GM21619 (cell line): ENCODE measurements around the gene LOC101059915.
A peak's percentile ranks its signal among the peaks of the same experiment; 100 is the strongest.

Experiments
- ATAC-seq: cut with Tn5 transposase; IDR thresholded peaks from one replicate; pipeline ENCODE4 v1.9.1; 2021; ENCODE audit not compliant: unreplicated experiment

LOC101059915 gene

GRCh38 chrX:71667328-71668247 lies at the start of gene LOC101059915:
LOC101059915 (plus strand) TSS chrX:71667546.
- no peak for ATAC-seq

DNA sequence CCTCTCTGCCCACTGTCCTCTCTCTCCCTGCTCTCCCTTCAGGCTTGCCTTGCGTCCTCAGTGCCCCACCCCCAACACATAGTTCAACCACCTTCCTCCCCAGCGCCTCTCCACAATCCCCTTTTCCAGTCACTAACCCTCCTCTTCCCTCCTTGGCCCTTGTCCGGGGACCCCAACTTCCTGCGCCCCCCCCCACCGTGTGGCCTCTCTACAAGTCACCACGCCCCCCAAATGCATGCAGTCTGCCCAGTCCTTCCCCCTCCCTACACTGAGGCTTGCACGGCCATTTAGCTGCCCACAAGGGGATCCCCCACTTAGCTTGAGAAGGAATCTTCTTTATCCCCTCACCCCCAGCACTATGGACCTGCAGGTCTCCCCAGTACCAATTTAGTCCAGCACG lies 49.6 kb upstream of the LOC101059915 start:
- no peak for ATAC-seq

- ATAC-seq: peak; percentile 50
These were observed 49.0 kb upstream of the LOC101059915 start, which contains the start of gene CXCR3 for GRCh38 chrX:71618303-71618721. CXCR3 (minus strand) TSS chrX:71618511; CDS start chrX:71618449, 62 bp downstream.

DNA sequence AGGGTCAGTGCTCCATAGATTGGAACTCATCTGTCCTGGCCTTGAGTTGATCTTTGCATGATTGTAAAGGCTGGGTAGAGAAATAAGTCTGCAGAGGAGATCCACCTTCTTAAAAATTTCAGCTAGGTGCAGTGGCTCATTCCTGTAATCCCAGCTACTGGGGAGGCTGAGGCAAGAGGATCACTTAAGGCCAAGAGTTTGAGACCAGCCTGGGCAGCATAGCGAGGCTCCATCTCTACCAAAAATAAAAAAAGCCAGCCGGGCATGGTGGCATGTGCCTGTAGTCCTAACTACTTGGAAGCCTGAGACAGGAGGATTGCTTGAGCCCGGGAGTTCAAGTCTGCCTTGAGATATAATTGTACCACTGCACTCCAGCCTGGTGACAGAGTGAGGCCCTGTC lies 48.6 kb upstream of the LOC101059915 start:
- no peak for ATAC-seq

- no peak for ATAC-seq
These were observed 48.2 kb upstream of the LOC101059915 start for GRCh38 chrX:71619193-71619592.

DNA sequence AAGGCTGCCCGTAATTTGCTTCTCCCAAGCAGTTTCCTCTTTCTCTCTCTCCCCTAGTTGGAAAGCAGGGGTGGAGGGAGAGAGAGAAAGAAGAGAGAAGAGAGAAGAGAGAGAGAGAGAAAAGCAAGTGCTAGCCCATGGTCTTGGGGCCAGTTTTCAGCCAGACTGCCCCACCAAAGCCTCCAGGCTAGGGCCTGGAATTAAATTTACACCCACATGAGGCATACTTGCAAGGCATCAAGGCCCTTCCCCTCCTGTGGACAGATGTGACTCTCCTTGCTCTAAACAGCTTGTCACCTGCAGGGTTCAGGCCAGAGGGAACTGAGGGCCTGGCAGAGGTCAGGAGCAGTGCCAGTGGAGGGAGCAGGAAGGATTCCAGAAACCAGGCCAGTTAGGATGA lies 47.4 kb upstream of the LOC101059915 start:
- no peak for ATAC-seq

GRCh38 chrX:71621603-71622002 lies 45.7 kb upstream of the LOC101059915 start:
- ATAC-seq: no peak

DNA sequence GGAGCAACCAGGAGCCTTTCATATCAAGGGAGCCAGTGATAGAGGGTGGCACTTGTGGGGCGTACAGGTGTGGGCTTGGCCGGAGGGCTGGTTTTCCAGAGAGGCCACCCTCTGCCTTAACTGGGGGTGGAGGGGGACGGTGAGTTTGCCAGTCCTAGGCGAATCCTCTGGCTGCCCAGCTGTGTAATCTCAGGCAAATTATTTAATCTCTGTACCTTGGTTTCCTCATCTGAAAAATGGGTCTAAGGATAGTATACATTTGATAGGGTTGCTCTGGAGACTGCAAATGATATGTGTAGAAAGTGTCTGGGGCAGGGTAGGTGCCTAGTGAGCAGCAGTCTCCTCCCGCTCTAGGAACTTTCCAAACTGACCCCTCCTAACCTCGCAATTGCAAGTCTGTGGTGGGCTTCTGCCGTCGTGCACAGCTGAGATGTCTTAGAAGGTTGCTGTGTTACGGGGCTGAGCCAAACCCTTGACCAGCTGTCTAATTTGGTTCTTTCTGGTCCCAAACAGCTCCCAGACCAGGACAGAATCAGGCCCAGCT lies 45.2 kb upstream of the LOC101059915 start:
- no peak for ATAC-seq

DNA sequence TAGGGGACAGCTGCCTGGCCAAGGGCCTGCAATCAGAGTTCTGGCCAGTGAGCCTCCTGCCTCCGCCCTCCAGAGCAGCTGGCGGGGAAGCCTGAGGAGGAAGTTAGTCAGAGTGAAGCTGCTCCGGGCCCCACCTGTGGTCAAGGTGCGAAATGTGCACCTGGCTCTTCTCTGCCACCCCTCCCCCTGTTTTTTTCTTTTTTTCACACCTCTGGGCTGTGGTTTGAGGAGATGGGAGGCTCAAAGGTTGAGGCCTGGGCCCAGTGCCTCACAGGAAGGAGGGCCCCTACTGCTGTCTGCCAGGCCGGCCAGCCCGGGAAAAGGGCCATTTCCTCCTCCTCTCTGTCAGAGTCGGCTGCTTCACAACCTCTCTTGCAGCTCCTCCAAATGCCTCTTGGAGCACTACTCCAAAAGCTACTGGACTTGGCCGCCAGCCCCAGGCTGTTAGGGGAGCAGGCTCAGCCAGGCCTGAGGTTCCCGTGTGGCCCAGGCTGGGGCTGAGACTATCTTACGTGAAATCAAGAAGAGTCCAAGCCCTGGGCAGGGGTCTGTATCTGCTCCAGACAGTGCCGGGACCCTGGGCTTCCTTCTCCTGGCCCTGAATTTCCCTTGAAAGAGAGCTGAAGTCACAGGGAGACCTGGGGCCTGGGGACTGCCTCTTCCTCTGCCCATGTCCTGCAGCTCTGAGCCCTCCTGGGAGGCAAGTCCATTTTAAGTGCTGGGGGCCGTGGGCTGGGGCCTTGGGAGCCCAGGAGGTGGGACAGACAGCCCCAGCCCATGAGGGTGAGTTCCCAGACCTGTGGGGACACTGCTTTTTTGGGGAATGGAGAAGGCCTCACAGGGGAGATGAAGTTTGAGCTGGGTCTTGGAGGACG lies 44.5 kb upstream of the LOC101059915 start:
- ATAC-seq: peak; percentile 45

- no peak for ATAC-seq
These were observed 43.6 kb upstream of the LOC101059915 start for GRCh38 chrX:71623714-71624113.

GRCh38 chrX:71625471-71625870 lies 41.9 kb upstream of the LOC101059915 start:
- no peak for ATAC-seq

DNA sequence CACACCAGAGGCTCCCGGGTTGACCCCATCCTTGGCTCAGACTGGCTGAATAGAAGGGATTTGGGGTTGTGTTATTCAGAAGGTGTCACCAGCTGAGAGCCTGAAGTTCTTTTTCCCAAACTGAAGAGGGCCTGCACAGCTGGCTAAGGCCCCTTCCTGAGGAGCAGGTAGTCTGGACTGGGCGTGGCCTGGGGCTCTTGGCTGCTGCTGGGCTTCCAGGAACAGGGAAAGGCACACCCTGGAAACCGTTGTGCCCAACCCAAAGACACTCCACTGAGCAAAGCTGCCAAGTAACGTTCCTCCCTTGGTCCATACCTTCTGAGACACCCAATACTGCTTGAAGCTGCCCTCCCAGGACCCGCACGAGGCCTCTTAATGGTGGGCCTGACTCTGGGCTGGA lies 40.8 kb upstream of the LOC101059915 start:
- no peak for ATAC-seq

DNA sequence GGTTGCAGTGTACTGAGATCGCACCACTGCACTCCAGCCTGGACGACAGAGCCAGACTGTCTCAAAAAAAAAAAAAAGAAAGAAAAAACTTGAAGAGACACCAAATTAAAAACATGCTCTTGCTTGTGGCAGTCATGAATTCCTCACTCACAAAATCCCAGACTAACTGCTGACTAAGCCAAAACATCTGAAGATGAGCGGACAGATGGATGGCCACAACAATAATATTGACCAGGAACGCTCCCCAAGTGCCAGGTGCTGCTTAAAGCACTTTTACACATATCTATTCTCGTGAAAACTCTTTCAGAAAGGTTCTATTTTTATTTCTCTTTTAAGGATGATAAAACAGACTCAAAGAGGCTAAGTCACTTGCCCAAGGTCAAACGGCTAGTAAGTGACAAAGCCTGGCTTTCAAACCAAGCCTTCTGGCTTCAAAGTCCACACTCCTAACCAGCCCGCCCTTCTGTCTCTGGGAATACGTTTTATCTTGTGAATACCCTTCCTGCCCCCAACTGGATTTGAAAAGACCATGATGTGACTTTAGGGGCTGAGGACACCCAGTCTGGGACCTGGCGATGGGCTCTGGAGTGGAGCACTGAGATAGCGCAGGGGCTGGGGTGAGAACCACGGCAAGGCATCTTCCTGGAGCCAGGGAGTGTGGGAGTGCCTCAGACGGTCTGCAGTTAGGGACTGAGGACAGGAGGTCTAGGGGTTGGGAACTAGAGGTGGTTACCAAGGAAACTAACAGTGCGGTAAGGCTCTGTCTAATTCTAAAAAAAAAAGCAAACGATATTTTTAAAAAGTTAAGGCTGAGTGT lies 39.5 kb upstream of the LOC101059915 start:
- ATAC-seq: no peak

- peak; percentile 78 for ATAC-seq
These were observed 37.9 kb upstream of the LOC101059915 start for GRCh38 chrX:71629467-71629866.

DNA sequence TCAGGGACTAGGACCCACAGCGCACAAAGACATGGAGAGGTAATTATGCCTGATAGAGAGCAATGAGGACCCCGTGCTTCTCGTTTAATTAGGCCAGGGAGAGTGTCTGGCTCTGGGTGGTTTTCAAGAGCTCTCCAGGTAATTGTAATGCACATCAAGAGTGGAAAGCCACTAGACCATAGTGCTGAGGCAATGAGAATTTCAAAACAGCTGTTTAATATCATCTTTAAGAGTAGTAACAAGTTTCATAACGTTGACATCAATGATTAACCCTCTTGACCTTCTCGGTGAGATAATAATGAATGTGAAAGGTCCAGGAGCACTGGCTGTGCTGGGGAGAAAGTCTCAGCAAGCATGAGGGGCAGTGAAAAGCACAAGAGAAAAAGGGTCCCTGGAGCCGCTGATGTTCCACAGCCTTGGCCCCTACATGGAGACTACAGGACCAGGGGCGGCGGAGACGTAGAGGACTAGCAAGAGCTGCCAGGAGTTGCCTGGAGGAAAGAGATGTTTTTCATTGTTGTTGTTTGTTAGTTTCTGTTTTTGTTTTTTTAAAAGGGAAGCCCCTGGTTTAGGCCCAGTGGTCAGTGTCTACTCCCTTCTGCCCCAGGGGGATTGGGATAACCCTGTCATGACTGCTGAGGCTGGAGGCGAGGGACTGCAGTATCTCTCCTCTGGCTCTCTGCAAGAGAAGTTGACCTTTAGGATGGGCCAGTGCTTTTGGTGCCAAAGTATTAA lies 34.3 kb upstream of the LOC101059915 start:
- peak; percentile 46 for ATAC-seq

GRCh38 chrX:71634366-71634765 lies 33.0 kb upstream of the LOC101059915 start:
- ATAC-seq: no peak

DNA sequence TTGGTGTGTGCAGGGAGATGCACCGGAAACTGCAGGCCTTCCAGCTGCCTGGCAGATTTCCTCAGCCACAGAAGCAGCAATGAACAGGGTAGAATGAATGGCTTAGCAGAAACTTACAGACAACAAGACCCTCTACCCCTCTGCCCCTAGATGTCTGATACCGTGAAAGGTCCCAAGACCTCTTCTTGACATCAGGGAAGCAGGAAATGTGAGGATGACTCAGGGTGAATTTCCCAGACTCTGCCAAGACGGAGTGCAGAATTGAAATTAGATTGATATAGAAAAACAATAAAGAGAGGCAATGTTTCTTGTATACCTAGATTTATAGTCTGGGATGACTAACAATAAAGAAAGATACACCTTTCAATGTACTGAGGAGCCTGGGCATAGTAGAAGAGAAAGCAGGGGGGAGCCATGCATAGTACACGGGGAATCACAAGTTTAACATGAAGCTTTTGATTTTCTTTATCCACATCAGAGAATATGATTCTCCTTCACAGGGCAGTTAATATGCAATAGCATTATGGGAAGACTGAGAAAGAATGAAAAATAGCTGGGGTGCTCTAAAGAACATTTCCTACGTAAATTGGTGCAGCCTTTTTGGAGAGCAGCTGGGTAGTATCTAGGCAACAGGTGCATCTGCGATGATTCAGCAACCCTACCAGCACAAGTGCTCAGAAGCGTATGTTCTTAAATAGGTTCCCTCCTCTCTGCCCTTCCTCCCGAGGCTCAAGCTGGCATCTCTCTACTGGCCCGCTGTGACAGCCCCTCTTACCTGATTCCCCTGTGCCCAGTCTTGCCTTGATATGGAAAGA lies 30.7 kb upstream of the LOC101059915 start:
- ATAC-seq: peak; percentile 39

- ATAC-seq: peak; percentile 9
These were observed 30.1 kb upstream of the LOC101059915 start for GRCh38 chrX:71637253-71637618.

GRCh38 chrX:71637848-71638247 lies 29.5 kb upstream of the LOC101059915 start:
- ATAC-seq: peak; percentile 48
